ENCODE results near the gene MTG1. TPM values are rescaled to one million over a fixed set of nuclear protein-coding genes. Genes with fewer than 3 reads are reported as not detected.
"Not testable (repeated sequence)": the region's sequence is repeated elsewhere in the genome, so short reads cannot be mapped to it uniquely, and the experiment has no call there.

The MTG1 gene
- total RNA-seq, 4 donors from 2014 or later: 24.6 to 32.8 (median 27.1) TPM

GRCh38 chr10:133403784-133404183, 9.8 kb downstream of the MTG1 start:
- Histone ChIP-seq H3K4me3 (no peak overlapping the region), H3K9me3 (no peaks in the 10 kb centered on the region), H3K27me3 (no peaks in the 10 kb centered on the region), H3K27ac (no peak overlapping the region), H3K4me1 (no peaks in the 10 kb centered on the region), H3K36me3 (peaks cover 11 to 98% (median 22%) of the 10 kb centered on the region in 3 donors)
- TF ChIP-seq POLR2A (IDR thresholded peaks at IDR 0.05): no peak
- TF ChIP-seq CTCF (IDR thresholded peaks at IDR 0.05): no peak
- DNase-seq: no peak
- intact Hi-C loops (cut with DNase I): no loop called here
- 87 to 94% methylated on average over 5 of the region's 5 CpGs for WGBS, 2 donors

GRCh38 chr10:133405272-133405671, 11.3 kb downstream of the MTG1 start:
- Histone ChIP-seq H3K9me3 (peaks cover 0 to 3% (median 0%) of the 10 kb centered on the region in 3 donors), H3K4me1 (no peaks in the 10 kb centered on the region), H3K27me3 (no peaks in the 10 kb centered on the region), H3K4me3 (no peak overlapping the region), H3K27ac (no peak overlapping the region), H3K36me3 (peaks cover 11 to 98% (median 13%) of the 10 kb centered on the region in 3 donors)
- WGBS, 2 donors: 45 to 48% methylated on average over 2 of the region's 2 CpGs
- intact Hi-C loops (cut with DNase I): no loop called here
- DNase-seq: no peak
- TF ChIP-seq CTCF (IDR thresholded peaks at IDR 0.05): no peak
- TF ChIP-seq POLR2A (IDR thresholded peaks at IDR 0.05): no peak

GRCh38 chr10:133405844-133406527, 12.0 kb downstream of the MTG1 start:
- H3K36me3 ChIP-seq: peaks cover 11 to 98% (median 13%) of the 10 kb centered on the region in 3 donors
- WGBS, 2 donors: 81 to 94% methylated on average over 8 of the region's 8 CpGs
- peaks cover 0 to 11% (median 2%) of the 10 kb centered on the region in 3 donors for H3K9me3 ChIP-seq
- no peak for DNase-seq
- intact Hi-C loops (cut with DNase I): no loop called here
- no peak overlapping the region for H3K4me3 ChIP-seq
- no peaks in the 10 kb centered on the region for H3K27me3 ChIP-seq
- no peaks in the 10 kb centered on the region for H3K4me1 ChIP-seq
- H3K27ac ChIP-seq: no peak overlapping the region
- TF ChIP-seq CTCF (IDR thresholded peaks at IDR 0.05) (no peak), POLR2A (IDR thresholded peaks at IDR 0.05) (no peak)

GRCh38 chr10:133411523-133412380, 17.8 kb downstream of the MTG1 start:
- Histone ChIP-seq H3K27ac (no peak overlapping the region), H3K9me3 (peaks cover 0 to 32% (median 13%) of the 10 kb centered on the region in 3 donors), H3K4me3 (no peak overlapping the region), H3K36me3 (peaks cover 0 to 89% (median 0%) of the 10 kb centered on the region in 3 donors), H3K27me3 (no peaks in the 10 kb centered on the region), H3K4me1 (no peaks in the 10 kb centered on the region)
- no peak for DNase-seq
- 96 to 99% methylated on average over 7 of the region's 7 CpGs for WGBS, 2 donors
- TF ChIP-seq CTCF (IDR thresholded peaks at IDR 0.05): no peak
- no peak for TF ChIP-seq POLR2A (IDR thresholded peaks at IDR 0.05)
- intact Hi-C loops (cut with DNase I): no loop called here

GRCh38 chr10:133412381-133412711, 18.4 kb downstream of the MTG1 start:
- TF ChIP-seq CTCF (IDR thresholded peaks at IDR 0.05): no peak
- TF ChIP-seq POLR2A (IDR thresholded peaks at IDR 0.05): no peak
- no peaks in the 10 kb centered on the region for H3K27me3 ChIP-seq
- peaks cover 0 to 84% (median 0%) of the 10 kb centered on the region in 3 donors for H3K36me3 ChIP-seq
- H3K4me1 ChIP-seq: no peaks in the 10 kb centered on the region
- intact Hi-C loops (cut with DNase I): no loop called here
- peaks cover 0 to 32% (median 13%) of the 10 kb centered on the region in 3 donors for H3K9me3 ChIP-seq
- no peak overlapping the region for H3K27ac ChIP-seq
- DNase-seq: no peak
- H3K4me3 ChIP-seq: no peak overlapping the region

GRCh38 chr10:133414401-133414800, 20.4 kb downstream of the MTG1 start:
- Histone ChIP-seq H3K36me3 (peaks cover 0 to 82% (median 11%) of the 10 kb centered on the region in 3 donors), H3K9me3 (peaks cover 0 to 32% (median 13%) of the 10 kb centered on the region in 3 donors)
- H3K27ac ChIP-seq; H3K4me3 ChIP-seq; H3K4me1 ChIP-seq; intact Hi-C loops (cut with DNase I); DNase-seq; H3K27me3 ChIP-seq: not testable (repeated sequence)
- WGBS, 2 donors: no CpG with 5 or more reads among the region's 23 CpGs

Data from esophagus squamous epithelium (tissue), 5 donors.